ENCODE data around the gene RYR3.

RYR3 gene

DNA sequence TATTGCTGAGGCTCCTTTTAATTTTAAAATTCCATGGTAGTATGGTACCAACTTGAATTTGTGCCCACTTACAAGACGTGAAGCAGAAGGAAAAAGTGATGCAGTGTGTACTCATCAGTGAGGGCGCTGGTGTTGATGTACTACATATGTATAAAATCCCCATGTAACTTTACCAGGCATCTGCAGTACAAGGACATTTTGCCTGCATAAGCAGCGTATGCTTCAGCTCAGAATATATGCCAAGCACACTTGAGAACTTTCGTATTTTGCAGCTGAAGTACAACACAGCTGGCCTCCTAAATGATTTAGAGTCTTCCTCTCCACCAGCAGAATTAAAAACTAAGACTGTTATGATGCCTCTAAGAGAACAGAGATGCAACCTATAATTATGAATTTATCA lies 108.9 kb downstream of the RYR3 start (continued):
- TF ChIP-seq ZNF140 (tag by site-specific recombination; IDR thresholded peaks at IDR 0.05) (no peak), ZNF184 (tag by site-specific recombination; IDR thresholded peaks at IDR 0.05) (no peak)

GRCh38 chr15:33424025-33424424 lies 113.3 kb downstream of the RYR3 start:
- H3K9me3 ChIP-seq (ENCODE audit: control insufficient read depth, insufficient read depth, low read depth, low read length) = no peaks in the 10 kb centered on the region
- H3K4me3 ChIP-seq (ENCODE audit: low read depth, low read length) = no peak overlapping the region
- no peak overlapping the region for H3K27ac ChIP-seq (ENCODE audit: extremely low read depth, low read depth, low read length)
- POLR2A ChIA-PET = no interaction called here
- H3K4me1 ChIP-seq (ENCODE audit: control insufficient read depth, insufficient read depth, low read length) = no peaks in the 10 kb centered on the region
- CTCF ChIA-PET = no interaction called here
- H3K36me3 ChIP-seq (ENCODE audit: control insufficient read depth in 2 of 2, insufficient read depth in 1 of 2, low read length in 2 of 2) = no peaks in the 10 kb centered on the region
- TF ChIP-seq KLF16 (tag by site-specific recombination; IDR thresholded peaks at IDR 0.05) = no peak
- no peak for TF ChIP-seq ZNF747 (tag by site-specific recombination; IDR thresholded peaks at IDR 0.05)

DNA sequence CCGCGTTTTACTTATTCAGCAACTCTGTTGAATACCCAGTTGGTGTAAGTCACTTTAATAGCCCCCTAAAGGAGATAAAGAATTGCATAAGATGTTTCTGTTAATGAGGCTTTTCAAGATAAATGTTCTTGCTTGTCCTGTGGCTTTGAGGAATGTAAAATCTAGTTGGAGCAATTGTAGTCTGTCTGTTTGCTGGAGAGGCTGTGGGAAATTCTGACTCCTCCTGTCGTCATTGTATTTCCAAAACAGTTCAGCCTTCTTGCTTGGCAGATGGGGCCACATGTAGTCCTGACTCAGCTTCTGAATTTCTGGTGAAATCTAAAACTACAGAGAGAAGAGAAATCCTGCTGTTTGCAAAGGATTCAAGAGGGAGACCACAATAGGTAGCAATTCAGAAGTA lies 114.4 kb downstream of the RYR3 start:
- no peaks in the 10 kb centered on the region for H3K9me3 ChIP-seq (ENCODE audit: control insufficient read depth, insufficient read depth, low read depth, low read length)
- H3K27ac ChIP-seq (ENCODE audit: extremely low read depth, low read depth, low read length) = no peak overlapping the region
- ChIA-PET CTCF (no interaction called here), POLR2A (interaction anchor here (0.7 kb wide), 1 partner anchor 72 kb away, joined by 3 read pairs; no protein-coding TSS in a partner anchor)
- H3K4me3 ChIP-seq (ENCODE audit: low read depth, low read length) = no peak overlapping the region
- TF ChIP-seq ZNF302 (tag by site-specific recombination; IDR thresholded peaks at IDR 0.05; ENCODE audit: low read depth) (no peak), ZNF221 (tag by site-specific recombination; IDR thresholded peaks at IDR 0.05; ENCODE audit: borderline replicate concordance) (no peak), ZFP3 (tag by site-specific recombination; IDR thresholded peaks at IDR 0.05; ENCODE audit: low read depth) (no peak)
- TF ChIP-seq, protein P1, sequence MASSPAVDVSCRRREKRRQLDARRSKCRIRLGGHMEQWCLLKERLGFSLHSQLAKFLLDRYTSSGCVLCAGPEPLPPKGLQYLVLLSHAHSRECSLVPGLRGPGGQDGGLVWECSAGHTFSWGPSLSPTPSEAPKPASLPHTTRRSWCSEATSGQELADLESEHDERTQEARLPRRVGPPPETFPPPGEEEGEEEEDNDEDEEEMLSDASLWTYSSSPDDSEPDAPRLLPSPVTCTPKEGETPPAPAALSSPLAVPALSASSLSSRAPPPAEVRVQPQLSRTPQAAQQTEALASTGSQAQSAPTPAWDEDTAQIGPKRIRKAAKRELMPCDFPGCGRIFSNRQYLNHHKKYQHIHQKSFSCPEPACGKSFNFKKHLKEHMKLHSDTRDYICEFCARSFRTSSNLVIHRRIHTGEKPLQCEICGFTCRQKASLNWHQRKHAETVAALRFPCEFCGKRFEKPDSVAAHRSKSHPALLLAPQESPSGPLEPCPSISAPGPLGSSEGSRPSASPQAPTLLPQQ (tag by site-specific recombination; IDR thresholded peaks at IDR 0.05) = no peak
- no peaks in the 10 kb centered on the region for H3K4me1 ChIP-seq (ENCODE audit: control insufficient read depth, insufficient read depth, low read length)
- H3K36me3 ChIP-seq (ENCODE audit: control insufficient read depth in 2 of 2, insufficient read depth in 1 of 2, low read length in 2 of 2) = no peaks in the 10 kb centered on the region

DNA sequence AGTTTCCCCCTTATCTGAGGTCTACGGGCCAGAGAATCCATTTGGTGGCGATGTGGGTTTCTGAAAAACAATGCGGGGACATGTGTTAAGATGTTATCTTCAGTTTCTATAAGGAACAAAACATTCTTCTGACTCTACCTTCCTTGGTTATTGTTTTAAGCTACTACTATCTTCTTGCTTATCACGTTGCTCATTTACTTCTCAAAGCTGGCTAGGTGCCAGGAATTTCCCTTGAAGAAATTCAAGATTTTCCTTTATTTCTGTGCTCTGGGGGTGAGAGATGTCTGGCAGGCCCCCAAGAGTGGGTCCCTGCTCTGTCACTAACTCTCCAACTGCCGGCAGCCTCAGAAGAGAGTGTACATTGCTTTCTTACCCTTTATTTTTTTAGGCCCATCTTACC lies 119.8 kb downstream of the RYR3 start:
- CTCF ChIA-PET = interaction anchor here (0.6 kb wide), 1 partner anchor 60 kb away, joined by 3 read pairs; no protein-coding TSS in a partner anchor
- no peaks in the 10 kb centered on the region for H3K4me1 ChIP-seq (ENCODE audit: control insufficient read depth, insufficient read depth, low read length)
- POLR2A ChIA-PET = no interaction called here
- TF ChIP-seq ZNF510 (tag by site-specific recombination; IDR thresholded peaks at IDR 0.05; ENCODE audit: insufficient replicate concordance) (no peak), ZNF843 (tag by site-specific recombination; IDR thresholded peaks at IDR 0.05) (no peak), ZNF121 (tag by site-specific recombination; IDR thresholded peaks at IDR 0.05) (no peak), ZIC2 (tag by site-specific recombination; IDR thresholded peaks at IDR 0.05) (no peak), EGR2 (tag by site-specific recombination; IDR thresholded peaks at IDR 0.05; ENCODE audit: low read depth) (no peak), MYNN (tag by site-specific recombination; IDR thresholded peaks at IDR 0.05; ENCODE audit: borderline replicate concordance) (no peak), ZNF184 (tag by site-specific recombination; IDR thresholded peaks at IDR 0.05) (no peak), ZSCAN23 (tag by site-specific recombination; IDR thresholded peaks at IDR 0.05) (no peak)
- TF ChIP-seq, protein P2, sequence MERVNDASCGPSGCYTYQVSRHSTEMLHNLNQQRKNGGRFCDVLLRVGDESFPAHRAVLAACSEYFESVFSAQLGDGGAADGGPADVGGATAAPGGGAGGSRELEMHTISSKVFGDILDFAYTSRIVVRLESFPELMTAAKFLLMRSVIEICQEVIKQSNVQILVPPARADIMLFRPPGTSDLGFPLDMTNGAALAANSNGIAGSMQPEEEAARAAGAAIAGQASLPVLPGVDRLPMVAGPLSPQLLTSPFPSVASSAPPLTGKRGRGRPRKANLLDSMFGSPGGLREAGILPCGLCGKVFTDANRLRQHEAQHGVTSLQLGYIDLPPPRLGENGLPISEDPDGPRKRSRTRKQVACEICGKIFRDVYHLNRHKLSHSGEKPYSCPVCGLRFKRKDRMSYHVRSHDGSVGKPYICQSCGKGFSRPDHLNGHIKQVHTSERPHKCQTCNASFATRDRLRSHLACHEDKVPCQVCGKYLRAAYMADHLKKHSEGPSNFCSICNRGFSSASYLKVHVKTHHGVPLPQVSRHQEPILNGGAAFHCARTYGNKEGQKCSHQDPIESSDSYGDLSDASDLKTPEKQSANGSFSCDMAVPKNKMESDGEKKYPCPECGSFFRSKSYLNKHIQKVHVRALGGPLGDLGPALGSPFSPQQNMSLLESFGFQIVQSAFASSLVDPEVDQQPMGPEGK (tag by site-specific recombination; IDR thresholded peaks at IDR 0.05) = no peak
- TF ChIP-seq, protein P3, sequence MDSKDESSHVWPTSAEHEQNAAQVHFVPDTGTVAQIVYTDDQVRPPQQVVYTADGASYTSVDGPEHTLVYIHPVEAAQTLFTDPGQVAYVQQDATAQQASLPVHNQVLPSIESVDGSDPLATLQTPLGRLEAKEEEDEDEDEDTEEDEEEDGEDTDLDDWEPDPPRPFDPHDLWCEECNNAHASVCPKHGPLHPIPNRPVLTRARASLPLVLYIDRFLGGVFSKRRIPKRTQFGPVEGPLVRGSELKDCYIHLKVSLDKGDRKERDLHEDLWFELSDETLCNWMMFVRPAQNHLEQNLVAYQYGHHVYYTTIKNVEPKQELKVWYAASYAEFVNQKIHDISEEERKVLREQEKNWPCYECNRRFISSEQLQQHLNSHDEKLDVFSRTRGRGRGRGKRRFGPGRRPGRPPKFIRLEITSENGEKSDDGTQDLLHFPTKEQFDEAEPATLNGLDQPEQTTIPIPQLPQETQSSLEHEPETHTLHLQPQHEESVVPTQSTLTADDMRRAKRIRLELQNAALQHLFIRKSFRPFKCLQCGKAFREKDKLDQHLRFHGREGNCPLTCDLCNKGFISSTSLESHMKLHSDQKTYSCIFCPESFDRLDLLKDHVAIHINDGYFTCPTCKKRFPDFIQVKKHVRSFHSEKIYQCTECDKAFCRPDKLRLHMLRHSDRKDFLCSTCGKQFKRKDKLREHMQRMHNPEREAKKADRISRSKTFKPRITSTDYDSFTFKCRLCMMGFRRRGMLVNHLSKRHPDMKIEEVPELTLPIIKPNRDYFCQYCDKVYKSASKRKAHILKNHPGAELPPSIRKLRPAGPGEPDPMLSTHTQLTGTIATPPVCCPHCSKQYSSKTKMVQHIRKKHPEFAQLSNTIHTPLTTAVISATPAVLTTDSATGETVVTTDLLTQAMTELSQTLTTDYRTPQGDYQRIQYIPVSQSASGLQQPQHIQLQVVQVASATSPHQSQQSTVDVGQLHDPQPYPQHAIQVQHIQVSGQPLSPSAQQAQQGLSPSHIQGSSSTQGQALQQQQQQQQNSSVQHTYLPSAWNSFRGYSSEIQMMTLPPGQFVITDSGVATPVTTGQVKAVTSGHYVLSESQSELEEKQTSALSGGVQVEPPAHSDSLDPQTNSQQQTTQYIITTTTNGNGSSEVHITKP (tag by site-specific recombination; IDR thresholded peaks at IDR 0.05) = no peak
- TF ChIP-seq, protein P4, sequence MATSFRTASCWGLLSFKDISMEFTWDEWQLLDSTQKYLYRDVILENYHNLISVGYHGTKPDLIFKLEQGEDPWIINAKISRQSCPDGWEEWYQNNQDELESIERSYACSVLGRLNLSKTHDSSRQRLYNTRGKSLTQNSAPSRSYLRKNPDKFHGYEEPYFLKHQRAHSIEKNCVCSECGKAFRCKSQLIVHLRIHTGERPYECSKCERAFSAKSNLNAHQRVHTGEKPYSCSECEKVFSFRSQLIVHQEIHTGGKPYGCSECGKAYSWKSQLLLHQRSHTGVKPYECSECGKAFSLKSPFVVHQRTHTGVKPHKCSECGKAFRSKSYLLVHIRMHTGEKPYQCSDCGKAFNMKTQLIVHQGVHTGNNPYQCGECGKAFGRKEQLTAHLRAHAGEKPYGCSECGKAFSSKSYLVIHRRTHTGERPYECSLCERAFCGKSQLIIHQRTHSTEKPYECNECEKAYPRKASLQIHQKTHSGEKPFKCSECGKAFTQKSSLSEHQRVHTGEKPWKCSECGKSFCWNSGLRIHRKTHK (tag by site-specific recombination; IDR thresholded peaks at IDR 0.05) = no peak
- TF ChIP-seq, protein P5, sequence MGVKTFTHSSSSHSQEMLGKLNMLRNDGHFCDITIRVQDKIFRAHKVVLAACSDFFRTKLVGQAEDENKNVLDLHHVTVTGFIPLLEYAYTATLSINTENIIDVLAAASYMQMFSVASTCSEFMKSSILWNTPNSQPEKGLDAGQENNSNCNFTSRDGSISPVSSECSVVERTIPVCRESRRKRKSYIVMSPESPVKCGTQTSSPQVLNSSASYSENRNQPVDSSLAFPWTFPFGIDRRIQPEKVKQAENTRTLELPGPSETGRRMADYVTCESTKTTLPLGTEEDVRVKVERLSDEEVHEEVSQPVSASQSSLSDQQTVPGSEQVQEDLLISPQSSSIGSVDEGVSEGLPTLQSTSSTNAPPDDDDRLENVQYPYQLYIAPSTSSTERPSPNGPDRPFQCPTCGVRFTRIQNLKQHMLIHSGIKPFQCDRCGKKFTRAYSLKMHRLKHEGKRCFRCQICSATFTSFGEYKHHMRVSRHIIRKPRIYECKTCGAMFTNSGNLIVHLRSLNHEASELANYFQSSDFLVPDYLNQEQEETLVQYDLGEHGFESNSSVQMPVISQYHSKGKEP (tag by site-specific recombination; IDR thresholded peaks at IDR 0.05) = no peak

More for the DNA sequence above, 119.8 kb downstream of the RYR3 start:
- H3K27ac ChIP-seq (ENCODE audit: extremely low read depth, low read depth, low read length) = no peak overlapping the region
- H3K4me3 ChIP-seq (ENCODE audit: low read depth, low read length) = no peak overlapping the region
- no peaks in the 10 kb centered on the region for H3K36me3 ChIP-seq (ENCODE audit: control insufficient read depth in 2 of 2, insufficient read depth in 1 of 2, low read length in 2 of 2)
- no peaks in the 10 kb centered on the region for H3K9me3 ChIP-seq (ENCODE audit: control insufficient read depth, insufficient read depth, low read depth, low read length)

Data from HEK293 (cell line).